Posterior vena cava (tissue), 2 donors: ENCODE results near the gene SPOCK1. TPM values are rescaled to one million over a fixed set of nuclear protein-coding genes. Genes with fewer than 3 reads are reported as not detected.
"Not testable (repeated sequence)": the region's sequence is repeated elsewhere in the genome, so short reads cannot be mapped to it uniquely, and the experiment has no call there.

ENCODE experiments used
- DNase-seq: peaks from one replicate; pipeline ENCODE4 v3.0.0-alpha.2; 2020; ENCODE audit warnings: low spot score
- intact Hi-C, 2 donors: fragments of 100-400 bp; cut with DNase I; formaldehyde crosslinking; loops; one replicate each; pipeline versions ENCODE4 v1.14.1 to v1.14.2; 2022 to 2023
- total RNA-seq, 2 donors: library from RNA; stranded (reverse); fragmentation: NEBNext Ultra II Directional; extraction: Animal tissue kit (Norgen Biotek cat#: 25700); gene quantifications; one replicate each; pipeline ENCODE4 v1.2.1, GENCODE V29; 2021
- donor health status: DM: yes; HTN: yes; CAD: no.
- donor health status: DM: yes; HTN: yes; CAD: no.

The SPOCK1 gene
- total RNA-seq, 2 donors from 2014 or later = 100 to 106 TPM

- intact Hi-C loops = no loop called here
- DNase-seq = no peak
Measured at GRCh38 chr5:137263371-137264005, 235.6 kb downstream of the SPOCK1 start.

DNA sequence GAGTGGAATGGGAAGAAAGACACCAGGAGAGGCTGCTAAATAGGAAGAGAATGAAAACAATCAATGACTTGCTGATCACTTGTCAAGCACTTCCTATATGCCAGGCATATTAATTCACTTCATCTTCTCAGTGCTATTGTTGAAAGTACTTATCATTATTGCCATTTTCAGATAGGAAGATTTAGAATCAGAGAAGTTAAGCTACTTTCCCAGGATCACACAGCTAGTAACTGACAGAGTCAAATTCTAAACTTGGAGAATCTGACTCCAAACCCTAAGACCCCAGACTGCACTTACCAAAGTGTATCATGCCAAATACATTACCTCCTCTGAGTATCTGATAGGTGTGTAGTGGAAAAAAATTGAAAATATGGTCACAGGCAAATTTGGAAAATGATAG, 236.3 kb downstream of the SPOCK1 start:
- no peak for DNase-seq
- intact Hi-C loops = no loop called here

DNA sequence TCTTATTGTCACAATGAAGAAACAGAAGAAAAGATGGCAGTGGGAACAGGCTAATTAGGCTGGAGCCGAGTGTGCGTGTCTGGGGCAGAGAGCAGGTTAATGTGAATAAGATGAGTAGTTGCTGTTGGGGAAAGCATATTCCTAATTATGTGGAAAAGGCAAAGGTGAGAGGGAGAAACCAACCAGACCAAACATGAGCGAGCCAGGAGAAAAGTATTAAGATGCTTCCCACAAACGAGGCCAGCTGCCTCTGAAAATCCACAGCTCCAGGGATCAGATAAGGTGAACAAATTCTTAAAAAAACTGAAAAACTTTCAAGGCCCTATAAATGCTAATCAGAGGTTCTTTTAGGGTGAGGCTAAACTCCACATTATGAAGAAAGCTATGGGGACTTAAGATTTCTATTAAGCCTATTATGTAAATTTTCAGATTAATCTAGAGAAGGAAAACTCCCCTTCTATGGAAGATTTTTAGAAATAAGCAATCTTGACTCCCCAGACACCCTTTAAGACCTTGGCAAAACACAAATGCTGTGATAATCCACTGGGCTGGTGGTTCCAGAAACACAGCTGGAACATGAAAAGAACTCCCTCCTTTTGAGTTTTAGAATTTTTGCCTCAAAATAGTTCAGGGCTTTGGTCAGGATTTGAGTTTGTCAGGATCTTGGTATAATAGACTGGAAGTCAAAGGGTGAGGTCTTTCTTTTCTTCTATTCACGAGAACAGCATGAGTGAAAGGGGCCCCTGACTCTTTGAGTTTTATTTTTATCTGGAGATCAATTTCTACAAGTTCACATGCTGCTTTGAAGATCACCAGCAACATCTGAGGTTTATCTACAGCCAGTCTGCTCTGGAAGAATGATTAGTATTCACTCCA, 238.1 kb downstream of the SPOCK1 start:
- no peak for DNase-seq
- intact Hi-C loops = no loop called here

GRCh38 chr5:137259115-137259514, 240.0 kb downstream of the SPOCK1 start:
- intact Hi-C loops, DNase-seq: not testable (repeated sequence)

DNA sequence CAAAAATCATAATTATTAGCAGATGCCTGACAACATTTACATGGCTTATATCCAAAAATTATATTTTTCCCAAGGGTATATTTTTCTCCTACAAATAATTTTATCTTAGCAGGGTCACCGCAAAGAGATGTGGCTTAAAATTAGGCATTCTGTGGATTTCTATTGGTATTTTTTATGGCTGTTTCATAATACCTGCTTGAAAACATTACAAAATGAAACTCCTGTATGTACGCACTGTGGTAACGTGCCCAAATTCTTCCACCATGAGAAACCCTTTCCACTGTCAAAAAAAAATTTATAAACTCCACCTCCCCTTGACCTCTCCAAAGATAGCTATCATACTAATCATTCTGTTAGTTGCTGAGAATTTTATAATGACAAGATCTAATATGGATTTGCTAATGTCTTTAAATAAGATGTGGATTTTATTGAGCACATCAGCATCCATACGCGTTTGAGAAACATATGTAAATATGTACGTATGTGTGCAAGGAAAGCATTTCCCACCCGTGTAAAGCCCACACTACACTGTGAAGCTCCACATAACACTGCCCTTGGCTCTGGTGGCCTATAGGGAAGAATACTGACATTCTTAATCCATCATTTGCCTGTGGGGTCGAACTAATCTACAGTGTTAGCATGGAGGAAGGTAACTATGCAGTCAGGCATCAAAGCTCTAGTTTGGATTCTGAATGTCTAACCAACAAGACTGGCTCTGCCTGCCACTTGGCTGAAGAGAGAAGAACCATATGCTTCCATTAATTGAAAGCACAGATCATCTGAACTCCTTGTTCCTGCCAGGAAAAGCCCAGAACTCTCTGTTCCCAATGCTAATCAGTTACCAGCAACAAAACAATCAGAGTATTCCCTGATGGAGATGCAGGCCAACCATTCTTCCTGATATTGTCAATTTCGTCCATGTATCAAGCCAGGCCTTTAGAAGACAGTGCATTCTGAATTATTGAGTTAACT, 244.7 kb downstream of the SPOCK1 start:
- no peak for DNase-seq
- intact Hi-C loops = no loop called here

DNA sequence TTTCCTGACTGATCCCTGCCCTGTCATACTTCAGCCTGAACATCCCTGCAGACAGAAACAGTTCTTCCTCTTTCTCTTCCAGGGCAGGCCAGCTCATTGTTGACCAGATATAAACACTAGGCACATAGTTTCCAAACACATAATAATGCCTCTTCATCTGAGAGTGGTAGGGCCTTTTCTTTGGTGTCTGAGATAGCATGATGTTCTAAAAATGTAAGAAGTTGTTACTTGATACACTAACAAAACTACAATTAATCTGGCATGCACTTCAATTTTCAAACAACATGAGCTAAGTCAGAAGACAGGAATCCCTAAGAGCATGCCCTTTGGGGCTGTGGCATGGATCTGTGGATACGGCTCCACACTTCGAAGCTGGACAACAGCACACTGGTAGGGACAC, 246.6 kb downstream of the SPOCK1 start:
- no peak for DNase-seq
- intact Hi-C loops = no loop called here

DNA sequence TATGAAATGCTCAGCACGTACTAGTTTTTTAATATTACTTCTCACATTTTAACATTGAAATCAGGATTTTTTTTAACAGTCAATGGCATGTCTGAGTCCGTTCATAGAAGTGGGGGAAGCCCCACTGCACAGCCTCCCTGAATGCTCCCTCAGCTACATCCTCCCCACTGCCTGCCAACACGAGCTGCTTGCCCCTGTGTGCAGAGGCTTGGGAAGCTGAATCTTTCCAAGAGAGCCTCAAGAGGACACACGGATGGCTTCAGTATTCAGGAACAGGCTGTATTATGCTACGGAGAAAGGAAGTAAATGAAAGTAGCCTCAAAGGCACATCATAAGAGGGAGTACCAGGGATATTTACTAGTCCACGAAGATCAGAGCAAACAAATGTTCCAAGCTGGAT, 248.7 kb downstream of the SPOCK1 start:
- intact Hi-C loops = no loop called here
- DNase-seq = no peak

DNA sequence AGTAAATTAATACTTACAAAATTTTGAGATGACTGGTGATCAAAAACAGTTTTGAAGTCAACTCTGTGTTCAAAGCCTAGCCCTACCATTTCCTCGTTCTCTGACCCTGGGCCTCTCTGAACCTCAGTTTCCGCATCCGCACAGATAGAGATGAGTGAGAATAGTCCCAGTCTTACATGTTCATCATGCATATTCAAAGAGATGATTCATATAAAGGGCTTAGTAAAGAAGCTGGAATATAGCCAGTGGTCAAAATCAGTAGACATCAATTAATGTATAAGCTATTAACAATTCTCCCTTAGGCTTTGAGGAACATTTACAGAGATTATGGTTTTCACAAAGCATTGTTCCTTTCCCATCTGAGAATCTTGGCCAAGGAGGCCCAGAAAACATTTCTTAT, 250.6 kb downstream of the SPOCK1 start:
- no peak for DNase-seq
- intact Hi-C loops = no loop called here

DNA sequence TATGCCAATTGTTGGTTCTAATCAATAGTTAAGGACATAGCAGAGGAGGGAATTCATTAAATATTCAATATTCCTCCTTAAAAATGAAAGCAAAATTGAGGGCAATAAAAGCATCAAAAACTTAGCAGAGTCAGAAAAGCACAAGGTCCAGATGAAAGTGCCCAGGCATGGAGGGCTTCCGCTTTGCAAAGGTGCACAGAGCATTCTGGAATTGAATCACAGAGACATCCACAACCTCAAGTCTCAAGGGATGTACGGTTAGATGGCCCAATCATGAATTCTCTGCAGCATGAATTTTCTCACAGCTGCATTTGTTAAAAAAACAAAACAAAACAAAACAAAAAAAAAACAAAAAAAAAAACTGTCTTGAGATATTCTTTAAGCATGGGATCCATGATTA, 253.7 kb downstream of the SPOCK1 start:
- intact Hi-C loops = no loop called here
- DNase-seq = no peak

DNA sequence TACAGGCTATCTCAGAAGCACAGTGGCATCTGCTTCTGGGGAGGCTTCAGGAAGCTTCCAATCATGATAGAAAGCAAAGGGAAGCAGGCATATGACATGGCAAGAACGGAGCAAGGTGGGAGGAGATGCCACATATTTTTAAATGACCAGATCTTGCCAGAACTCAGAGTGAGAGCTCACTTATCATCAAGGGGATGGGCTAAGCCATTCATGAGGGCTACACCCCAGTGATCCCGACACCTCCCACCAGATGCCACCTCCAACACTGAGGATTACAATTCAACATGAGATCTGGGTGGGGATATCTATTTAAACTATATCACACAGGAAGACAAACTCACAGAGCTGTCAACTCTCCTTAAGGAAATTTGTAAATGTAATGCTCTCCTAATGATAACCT, 258.8 kb downstream of the SPOCK1 start:
- DNase-seq = no peak
- intact Hi-C loops = no loop called here

DNA sequence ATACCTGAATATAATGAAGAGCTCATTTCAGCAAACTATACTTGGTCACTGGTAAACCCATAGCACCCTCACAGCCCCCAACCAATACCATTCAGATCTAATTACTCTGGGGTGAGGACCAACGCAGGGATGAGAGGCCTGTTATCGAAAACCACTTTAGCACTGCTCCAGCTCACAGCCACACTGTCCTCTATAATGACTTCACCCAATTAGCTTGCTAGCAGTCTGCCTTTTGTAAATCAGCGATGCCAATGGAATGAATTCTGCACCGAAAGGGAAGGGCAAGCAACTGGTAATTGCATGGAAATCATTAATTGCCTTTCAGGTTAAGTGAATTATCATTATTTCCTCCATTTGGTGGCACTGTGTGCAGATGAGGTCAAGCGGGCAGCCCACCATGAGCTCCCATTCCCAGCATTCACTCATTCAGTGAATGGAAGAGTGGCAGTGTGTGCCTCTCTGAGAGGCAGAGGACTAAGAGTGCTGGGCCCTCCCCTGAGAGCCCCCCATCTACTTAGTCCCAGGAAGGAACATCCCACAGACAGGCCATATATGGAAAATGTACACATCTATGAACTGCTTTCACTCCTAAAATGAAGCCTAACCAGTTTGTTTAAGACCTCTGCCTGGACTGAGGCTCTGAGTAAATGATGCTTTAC, 262.1 kb downstream of the SPOCK1 start:
- DNase-seq = no peak
- intact Hi-C loops = no loop called here

- DNase-seq = no peak
- intact Hi-C loops = no loop called here
Measured at GRCh38 chr5:137236252-137236651, 262.9 kb downstream of the SPOCK1 start.

DNA sequence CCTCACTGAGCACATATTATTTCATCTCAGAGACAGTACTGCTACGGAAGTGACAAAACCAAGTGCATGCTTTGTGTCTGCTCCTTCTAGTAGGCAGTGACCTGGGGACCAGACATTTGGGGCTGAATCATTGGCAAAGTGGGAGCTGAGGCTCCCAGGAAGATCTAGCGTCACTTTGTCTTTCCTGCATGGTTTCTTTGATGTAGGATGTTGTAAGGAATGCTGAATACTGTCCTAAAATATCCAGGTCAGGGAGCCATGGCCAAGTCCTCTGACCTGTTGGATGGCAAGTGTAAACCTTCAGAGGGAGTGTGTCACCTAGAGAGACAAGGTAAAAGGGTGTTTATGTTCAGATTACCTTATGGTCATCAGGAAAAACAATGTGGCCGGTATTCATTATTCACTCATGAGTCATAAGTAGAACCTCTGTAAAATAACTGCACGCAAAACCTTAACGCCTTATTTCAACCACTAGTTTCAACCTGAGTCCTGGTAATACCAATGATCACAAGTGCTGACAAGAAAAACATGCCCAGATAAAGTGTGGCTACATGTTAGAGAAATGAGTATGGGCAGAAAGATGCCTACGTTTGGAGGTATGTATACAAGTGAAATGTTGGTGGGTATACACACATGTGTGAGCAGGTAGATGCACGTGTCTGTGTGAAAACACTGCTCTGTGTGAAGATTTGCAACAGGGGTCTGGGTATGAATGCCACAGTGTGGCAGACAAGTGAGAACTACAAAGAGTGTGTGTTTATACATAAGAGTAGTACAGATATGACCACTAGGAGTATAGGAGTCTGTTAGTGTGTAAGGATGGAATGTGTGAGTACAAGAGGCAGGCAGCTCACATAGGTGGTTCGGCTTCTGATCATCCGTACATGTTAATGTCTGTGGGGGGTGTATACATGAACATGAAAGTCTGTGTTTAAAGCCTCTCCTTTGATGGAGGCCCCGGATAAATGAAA, 263.9 kb downstream of the SPOCK1 start:
- DNase-seq = no peak
- intact Hi-C loops = no loop called here

DNA sequence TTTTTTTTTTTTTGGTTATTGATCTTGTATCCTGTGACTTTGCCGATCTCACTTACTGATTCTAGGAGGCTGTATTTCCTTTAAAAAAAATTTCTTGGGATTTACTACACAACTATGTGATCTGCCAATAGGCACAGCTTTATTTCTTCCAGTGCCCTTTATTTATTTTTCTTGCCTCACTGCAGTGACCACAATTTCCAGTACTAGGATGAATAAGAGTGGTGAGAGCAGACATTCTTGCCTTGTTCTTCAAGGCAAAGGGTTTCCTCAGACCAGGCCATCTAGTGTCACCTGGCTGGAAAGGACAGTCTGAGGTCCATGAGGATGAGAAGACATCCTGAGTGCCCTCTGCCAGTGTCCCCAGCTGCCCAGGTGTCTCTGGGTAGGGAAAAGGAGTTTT, 265.4 kb downstream of the SPOCK1 start:
- intact Hi-C loops = loop anchor here in 1 of 2 donors (2.0 kb wide), 1 partner anchor 23 kb away; no protein-coding TSS in a partner anchor
- DNase-seq = no peak

DNA sequence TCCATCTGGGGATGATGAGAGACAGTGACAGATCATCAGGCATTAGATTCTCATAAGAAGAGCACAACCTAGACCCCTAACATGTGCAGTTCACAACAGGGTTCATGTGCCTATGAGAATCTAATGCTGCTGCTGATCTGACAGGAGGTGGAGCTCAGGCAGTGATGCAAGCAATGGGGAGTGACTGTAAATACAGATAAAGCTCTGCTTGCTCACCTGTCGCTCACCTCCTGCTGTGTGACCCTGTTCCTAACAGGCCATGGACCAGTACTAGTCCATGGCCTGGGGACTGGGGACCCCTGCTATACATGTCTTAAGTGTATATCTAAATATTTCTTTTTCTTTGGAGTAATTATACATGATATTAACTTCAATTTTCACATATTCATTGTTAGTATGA, 265.8 kb downstream of the SPOCK1 start:
- not testable (repeated sequence) for DNase-seq
- intact Hi-C loops = loop anchor here in 1 of 2 donors (2.0 kb wide), 1 partner anchor 23 kb away; no protein-coding TSS in a partner anchor

DNA sequence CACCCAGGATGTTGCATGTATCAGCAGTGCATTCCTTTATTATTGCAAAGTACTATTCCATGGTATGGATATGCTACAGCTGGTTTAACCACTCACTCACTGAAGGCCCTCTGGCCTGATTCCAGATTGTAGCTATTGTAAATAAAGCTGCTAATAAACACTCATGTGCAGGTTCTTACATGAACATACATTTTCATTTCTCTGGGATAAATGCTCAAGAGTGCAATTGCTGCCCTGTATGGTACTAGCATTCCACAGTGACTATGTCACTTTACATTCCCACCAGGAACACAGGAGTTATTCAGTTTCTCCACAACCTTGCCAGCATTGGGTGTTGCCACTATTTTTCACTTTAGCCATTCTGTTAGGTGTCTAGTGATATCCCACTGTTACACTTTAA, 267.6 kb downstream of the SPOCK1 start:
- intact Hi-C loops = no loop called here
- DNase-seq = no peak

- intact Hi-C loops = no loop called here
- DNase-seq = no peak
Measured at GRCh38 chr5:137228816-137229215, 270.3 kb downstream of the SPOCK1 start.

DNA sequence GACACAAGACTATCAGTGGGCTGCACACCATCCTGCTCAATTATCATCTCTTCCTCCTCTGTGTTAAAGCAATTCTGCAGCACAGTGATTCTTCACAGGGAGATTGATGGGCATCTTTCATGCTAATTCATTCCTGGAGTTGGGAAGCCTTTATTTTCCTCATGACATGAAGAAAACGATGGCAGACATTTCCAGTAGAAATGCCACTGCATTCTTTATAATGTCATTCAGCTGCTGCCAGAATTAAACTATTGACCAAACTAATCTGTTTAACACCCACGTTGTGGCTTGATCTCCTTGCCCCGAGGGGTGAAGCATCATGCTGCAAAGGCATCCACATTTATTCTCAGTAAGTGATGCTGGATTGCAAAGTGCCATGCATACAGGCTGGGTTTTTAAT, 273.0 kb downstream of the SPOCK1 start:
- intact Hi-C loops = no loop called here
- DNase-seq = no peak
